GM12891 (cell line): Measurements from ENCODE around the gene NAV2.

Source experiments
- POLR2A ChIP-seq: IDR thresholded peaks from 2 replicates; pipeline ENCODE4 v1.6.1; 2011; ENCODE audit warnings: low read depth, low read length, control low read depth
- POLR2AphosphoS5 ChIP-seq: IDR thresholded peaks from 2 replicates; pipeline ENCODE4 v1.6.1; 2011; ENCODE audit warnings: low read depth, low read length, control low read depth
- POU2F2 ChIP-seq: IDR thresholded peaks from 2 replicates; pipeline ENCODE4 v1.6.1; 2011; ENCODE audit warnings: low read depth, mild to moderate bottlenecking, control low read depth, low read length, moderate library complexity
- SPI1 ChIP-seq: IDR thresholded peaks from 2 replicates; pipeline ENCODE4 v1.6.1; 2011; ENCODE audit warnings: low read depth, low read length, control low read depth
- TAF1 ChIP-seq: IDR thresholded peaks from 2 replicates; pipeline ENCODE4 v1.6.1; 2011; ENCODE audit warnings: low read depth, low read length, control low read depth

DNA sequence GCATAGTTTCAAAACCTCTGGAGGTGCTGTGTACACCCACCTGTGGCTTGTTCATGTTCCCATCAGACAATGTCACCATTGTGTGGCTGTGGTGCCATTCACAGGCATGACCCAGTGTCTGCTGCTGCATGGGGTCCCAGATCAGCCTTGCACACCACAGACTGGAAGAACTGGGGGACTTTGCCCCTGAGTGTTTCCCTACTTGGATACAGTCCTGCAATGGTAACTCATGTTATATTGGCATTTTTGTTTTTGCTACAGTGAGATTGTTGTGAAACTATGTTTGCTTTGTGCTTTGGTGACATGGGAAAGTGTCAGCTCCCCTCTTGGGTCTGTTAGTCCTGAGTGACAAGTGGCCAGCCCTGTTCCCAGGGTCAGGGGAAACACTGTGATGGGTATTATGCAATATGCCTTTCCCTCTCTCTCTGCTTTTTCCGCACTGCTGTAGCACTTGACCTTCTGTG is 108.8 kb downstream of the NAV2 start:
- TF ChIP-seq POLR2AphosphoS5 (no peak), POLR2A (no peak), SPI1 (no peak), TAF1 (no peak), POU2F2 (no peak)
